ENCODE measurements around the gene STAU1. TPM values are rescaled to one million over a fixed set of nuclear protein-coding genes. Genes with fewer than 3 reads are reported as not detected.
"Not testable (repeated sequence)": the region's sequence is repeated elsewhere in the genome, so short reads cannot be mapped to it uniquely, and the experiment has no call there.

The STAU1 gene
- total RNA-seq, 1 donor from 2014 or later: 58.6 TPM

GRCh38 chr20:49106328-49106727, 81.8 kb downstream of the STAU1 start:
- no peak for TF ChIP-seq CTCF (conservative IDR thresholded peaks at IDR 0.05; ENCODE audit: low read depth, low read length)
- DNase-seq (ENCODE audit: low read depth): no peak
- no peak overlapping the region for H3K4me3 ChIP-seq (ENCODE audit: low read depth, low read length)

- H3K4me3 ChIP-seq (ENCODE audit: low read depth, low read length); DNase-seq (ENCODE audit: low read depth): not testable (repeated sequence)
Observed at GRCh38 chr20:49104979-49105547, 83.1 kb downstream of the STAU1 start.

- no peak for DNase-seq (ENCODE audit: low read depth)
- TF ChIP-seq CTCF (conservative IDR thresholded peaks at IDR 0.05; ENCODE audit: low read depth, low read length): no peak
- H3K4me3 ChIP-seq (ENCODE audit: low read depth, low read length): no peak overlapping the region
Observed at GRCh38 chr20:49104365-49104648, 83.8 kb downstream of the STAU1 start.

GRCh38 chr20:49103647-49104364, 84.3 kb downstream of the STAU1 start:
- no peak for TF ChIP-seq CTCF (conservative IDR thresholded peaks at IDR 0.05; ENCODE audit: low read depth, low read length)
- no peak overlapping the region for H3K4me3 ChIP-seq (ENCODE audit: low read depth, low read length)
- no peak for DNase-seq (ENCODE audit: low read depth)

GRCh38 chr20:49103019-49103418, 85.1 kb downstream of the STAU1 start:
- DNase-seq (ENCODE audit: low read depth): no peak
- no peak for TF ChIP-seq CTCF (conservative IDR thresholded peaks at IDR 0.05; ENCODE audit: low read depth, low read length)
- no peak overlapping the region for H3K4me3 ChIP-seq (ENCODE audit: low read depth, low read length)

GRCh38 chr20:49100972-49101371, 87.2 kb downstream of the STAU1 start:
- TF ChIP-seq CTCF (conservative IDR thresholded peaks at IDR 0.05; ENCODE audit: low read depth, low read length): no peak
- no peak overlapping the region for H3K4me3 ChIP-seq (ENCODE audit: low read depth, low read length)
- no peak for DNase-seq (ENCODE audit: low read depth)

GRCh38 chr20:49100292-49100691, 87.8 kb downstream of the STAU1 start:
- not testable (repeated sequence) for H3K4me3 ChIP-seq (ENCODE audit: low read depth, low read length)

GRCh38 chr20:49099011-49099410, 89.1 kb downstream of the STAU1 start:
- no peak for DNase-seq (ENCODE audit: low read depth)
- H3K4me3 ChIP-seq (ENCODE audit: low read depth, low read length): no peak overlapping the region
- no peak for TF ChIP-seq CTCF (conservative IDR thresholded peaks at IDR 0.05; ENCODE audit: low read depth, low read length)

More at GRCh38 chr20:49100292-49100691, 87.8 kb downstream of the STAU1 start:
- DNase-seq (ENCODE audit: low read depth): not testable (repeated sequence)
